SU-DHL-6 (cell line): ENCODE measurements around the gene RGR.

ENCODE experiments used
- CTCF ChIP-seq: fragments of 200-600 bp; sonication (generic); IDR thresholded peaks from one replicate; pipeline ENCODE4 v1.5.1; 2017; ENCODE audit warnings: antibody characterized with exemption, mild to moderate bottlenecking, low read length, moderate library complexity; ENCODE audit not compliant: insufficient read depth, poor library complexity, severe bottlenecking
- EZH2phosphoT487 ChIP-seq: fragments of 200-600 bp; sonication (generic), shearing (Covaris generic); conservative IDR thresholded peaks from 2 replicates; pipeline ENCODE4 v1.6.1; 2018; ENCODE audit warnings: mild to moderate bottlenecking, antibody characterized with exemption, low read length, moderate library complexity, mixed read lengths

- TF ChIP-seq EZH2phosphoT487 (no peak), CTCF (no peak)
These were observed 30.7 kb upstream of the RGR start for GRCh38 chr10:84214046-84214572.
